Transverse colon (tissue), 4 donors: ENCODE measurements around the gene PTH1R. TPM values are rescaled to one million over a fixed set of nuclear protein-coding genes. Genes with fewer than 3 reads are reported as not detected.

Experiments
- DNase-seq: peaks from one replicate; pipeline ENCODE4 v3.0.0-alpha.2; 2019
- H3K27ac ChIP-seq, 4 donors: fragments of 200-600 bp; sonication (generic); 2 replicates each; pipeline ENCODE4 v1.5.1; 2016 to 2018; ENCODE audit warnings: inconsistent platforms in 4 of 4
- H3K27me3 ChIP-seq: fragments of 200-600 bp; sonication (generic); 2 replicates; pipeline ENCODE4 v1.5.1; 2017; ENCODE audit warnings: inconsistent platforms
- H3K36me3 ChIP-seq, 4 donors: fragments of 200-600 bp; sonication (generic); 2 replicates each; pipeline ENCODE4 v1.5.1; 2017 to 2019; ENCODE audit warnings: inconsistent platforms in 4 of 4
- H3K4me1 ChIP-seq, 4 donors: fragments of 200-600 bp; sonication (generic); 2 replicates each; pipeline ENCODE4 v1.5.1; 2017 to 2020; ENCODE audit warnings: inconsistent platforms in 4 of 4
- H3K4me3 ChIP-seq, 4 donors: fragments of 200-600 bp; sonication (generic); 1 replicate in 1 of 4; 2 replicates in 3 of 4; pipeline versions ENCODE4 v1.5.1 to v1.6.1; 2017 to 2019; ENCODE audit warnings: inconsistent platforms in 4 of 4
- H3K9me3 ChIP-seq, 2 donors: fragments of 200-600 bp; sonication (generic); 2 replicates each; pipeline ENCODE4 v1.5.1; 2017 to 2019; ENCODE audit warnings: inconsistent platforms in 2 of 2
- EP300 ChIP-seq: sonication (generic); formaldehyde crosslinking; IDR thresholded peaks from one replicate; pipeline ENCODE4 v1.6.1; 2017; ENCODE audit warnings: antibody characterized with exemption, low read depth
- POLR2A ChIP-seq: fragments of 450-650 bp; IDR thresholded peaks from one replicate; pipeline ENCODE4 v1.6.1; 2016; ENCODE audit warnings: antibody characterized with exemption, mild to moderate bottlenecking, moderate library complexity
- POLR2AphosphoS5 ChIP-seq, 3 donors: sonication (generic); formaldehyde crosslinking; IDR thresholded peaks; one replicate each; pipeline ENCODE4 v1.6.1; 2016; ENCODE audit warnings: antibody characterized with exemption in 3 of 3
- WGBS, 2 donors: methylation state at CpG; one replicate each; pipeline ENCODE4 v1.1.5; 2018; ENCODE audit warnings: low coverage in 1 of 2; 5-methylcytosine and 5-hydroxymethylcytosine counted together
- in situ Hi-C, 4 donors: fragments of 200-750 bp; cut with MboI; loops; one replicate each; pipeline versions ENCODE4 v1.15.0 to v1.15.1; 2017; ENCODE audit warnings: low sequenced_read_pairs in 3 of 4, low pct_ligation_motif_present in 1 of 4, low pct_unique_long_range_greater_than_20kb in 1 of 4
- intact Hi-C: fragments of 100-400 bp; cut with DNase I; formaldehyde crosslinking; loops from one replicate; pipeline ENCODE4 v1.15.1; 2023; ENCODE audit warnings: low total_unique reads
- total RNA-seq, 4 donors: library from RNA; depleted of rRNA; stranded (reverse); fragments of >200 nt; gene quantifications; one replicate each; pipeline ENCODE4 v1.1.0, GENCODE V29; 2016
- TF ChIP-seq, protein P1 (sequence below), 5 experiments: fragments of 200-600 bp in 3 of 5; fragments of 450-650 bp in 2 of 5; sonication (generic) in 3 of 5; IDR thresholded peaks; 1 replicate in 2 of 5; 2 replicates in 3 of 5; pipeline ENCODE4 v1.5.1; 2016 to 2017; ENCODE audit warnings: antibody characterized with exemption in 5 of 5, inconsistent platforms in 3 of 5, mild to moderate bottlenecking in 2 of 5, moderate library complexity in 1 of 5

PTH1R gene
- total RNA-seq, 4 donors from 2014 or later: 0.60 to 2.5 (median 1.4) TPM; not detected in 1

DNA sequence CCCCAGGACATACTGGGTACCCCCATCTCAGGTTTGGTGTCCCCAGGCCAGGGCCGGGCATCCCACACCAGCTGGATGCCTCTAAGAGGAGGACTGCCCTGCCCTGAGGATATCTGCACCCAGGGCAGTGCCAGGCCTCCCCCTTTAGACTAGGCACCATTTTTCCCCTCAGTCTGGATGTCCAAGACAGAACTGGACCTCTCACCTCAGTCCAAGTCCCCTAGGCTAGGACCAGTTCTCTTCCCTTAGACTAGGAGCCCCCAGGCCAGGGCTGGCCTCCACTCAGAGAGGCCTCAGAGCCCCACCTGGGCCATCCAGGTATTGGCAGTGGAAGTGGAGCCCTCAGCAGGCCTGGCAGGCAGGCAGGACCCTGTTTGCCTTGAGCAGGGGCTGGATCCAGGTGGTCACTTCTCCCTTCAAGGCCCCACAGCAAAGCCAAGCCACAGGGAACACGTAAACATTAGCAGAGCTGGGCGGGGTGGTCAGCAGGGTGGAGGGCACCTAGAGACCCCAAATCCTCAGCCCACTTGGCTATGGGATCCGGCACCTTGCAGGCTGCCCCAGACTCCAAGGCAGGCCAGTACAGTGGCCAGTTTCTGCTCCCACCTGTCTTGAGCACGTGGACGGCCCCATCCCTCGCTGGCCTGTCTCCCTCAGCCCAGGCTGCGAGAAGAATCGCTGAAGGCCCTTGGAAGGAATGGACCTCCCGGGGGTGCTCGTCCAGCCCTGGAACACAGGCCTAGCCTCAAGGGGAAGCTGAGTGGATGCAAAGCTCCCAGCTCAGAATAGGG, 28.3 kb downstream of the PTH1R start:
- no peaks in the 10 kb centered on the region for H3K27me3 ChIP-seq
- in situ Hi-C loops: loop anchor here in 1 of 4 donors (10.0 kb wide), 1 partner anchor 191 kb away; the partner anchor contains the start of gene PRSS50
- H3K36me3 ChIP-seq: no peaks in the 10 kb centered on the region
- TF ChIP-seq POLR2AphosphoS5 (IDR thresholded peaks at IDR 0.05): no peak
- TF ChIP-seq EP300: no peak
- TF ChIP-seq POLR2A: no peak
- TF ChIP-seq, protein P1, sequence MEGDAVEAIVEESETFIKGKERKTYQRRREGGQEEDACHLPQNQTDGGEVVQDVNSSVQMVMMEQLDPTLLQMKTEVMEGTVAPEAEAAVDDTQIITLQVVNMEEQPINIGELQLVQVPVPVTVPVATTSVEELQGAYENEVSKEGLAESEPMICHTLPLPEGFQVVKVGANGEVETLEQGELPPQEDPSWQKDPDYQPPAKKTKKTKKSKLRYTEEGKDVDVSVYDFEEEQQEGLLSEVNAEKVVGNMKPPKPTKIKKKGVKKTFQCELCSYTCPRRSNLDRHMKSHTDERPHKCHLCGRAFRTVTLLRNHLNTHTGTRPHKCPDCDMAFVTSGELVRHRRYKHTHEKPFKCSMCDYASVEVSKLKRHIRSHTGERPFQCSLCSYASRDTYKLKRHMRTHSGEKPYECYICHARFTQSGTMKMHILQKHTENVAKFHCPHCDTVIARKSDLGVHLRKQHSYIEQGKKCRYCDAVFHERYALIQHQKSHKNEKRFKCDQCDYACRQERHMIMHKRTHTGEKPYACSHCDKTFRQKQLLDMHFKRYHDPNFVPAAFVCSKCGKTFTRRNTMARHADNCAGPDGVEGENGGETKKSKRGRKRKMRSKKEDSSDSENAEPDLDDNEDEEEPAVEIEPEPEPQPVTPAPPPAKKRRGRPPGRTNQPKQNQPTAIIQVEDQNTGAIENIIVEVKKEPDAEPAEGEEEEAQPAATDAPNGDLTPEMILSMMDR (IDR thresholded peaks at IDR 0.05): no peak
- no peaks in the 10 kb centered on the region for H3K9me3 ChIP-seq
- no peak overlapping the region for H3K4me3 ChIP-seq
- H3K27ac ChIP-seq: no peak overlapping the region
- H3K4me1 ChIP-seq: peaks cover 4 to 10% (median 7%) of the 10 kb centered on the region in 4 donors
- intact Hi-C loops: loop anchor here (5.0 kb wide), 1 partner anchor 39 kb away; no protein-coding TSS in a partner anchor
- WGBS, 2 donors: 85% methylated on average over 6 of the region's 11 CpGs; no CpG with 5 or more reads in 1 of the 2 donors
- DNase-seq: no peak

DNA sequence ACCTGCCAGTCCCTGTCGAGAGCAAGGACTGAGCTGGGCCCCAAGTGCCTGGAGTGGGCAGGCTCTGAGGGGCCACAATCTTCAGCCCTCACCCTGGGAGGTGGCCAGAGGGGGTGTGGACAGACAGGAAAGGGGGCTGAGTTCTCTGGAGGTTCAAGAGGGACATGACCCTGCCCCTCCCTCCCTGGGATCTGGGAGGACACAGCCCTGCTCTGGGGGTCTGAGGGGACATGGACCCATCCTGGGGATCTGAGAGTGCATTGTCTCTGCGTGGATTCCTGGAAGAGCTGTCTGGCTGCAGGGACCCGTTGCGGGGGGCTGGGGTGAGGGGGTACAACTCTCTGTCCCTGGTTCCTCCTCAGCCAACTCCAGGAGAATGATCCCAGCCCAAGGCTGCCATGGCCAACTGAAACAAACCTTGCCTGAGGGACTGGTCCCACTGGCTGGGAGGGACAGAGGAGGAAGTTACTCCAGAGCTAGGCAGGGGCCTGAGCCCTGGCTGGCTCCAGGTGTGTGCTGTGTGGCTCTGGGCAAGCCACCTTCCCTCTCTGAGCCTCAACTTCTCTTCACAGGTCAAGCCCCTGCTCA, 29.0 kb downstream of the PTH1R start:
- Histone ChIP-seq H3K27ac (no peak overlapping the region), H3K36me3 (no peaks in the 10 kb centered on the region), H3K4me3 (no peak overlapping the region), H3K27me3 (no peaks in the 10 kb centered on the region), H3K4me1 (peaks cover 4 to 10% (median 7%) of the 10 kb centered on the region in 4 donors), H3K9me3 (no peaks in the 10 kb centered on the region)
- intact Hi-C loops: loop anchor here (5.0 kb wide), 1 partner anchor 39 kb away; no protein-coding TSS in a partner anchor
- in situ Hi-C loops: loop anchor here in 1 of 4 donors (10.0 kb wide), 1 partner anchor 192 kb away; the partner anchor contains the start of gene PRSS50
- DNase-seq: no peak
- TF ChIP-seq POLR2A: no peak
- TF ChIP-seq, protein P1 (IDR thresholded peaks at IDR 0.05): no peak
- TF ChIP-seq EP300: no peak
- TF ChIP-seq POLR2AphosphoS5 (IDR thresholded peaks at IDR 0.05): no peak
- 77% methylated on average over 4 of the region's 4 CpGs; no CpG with 5 or more reads in 1 of the 2 donors for WGBS, 2 donors

DNA sequence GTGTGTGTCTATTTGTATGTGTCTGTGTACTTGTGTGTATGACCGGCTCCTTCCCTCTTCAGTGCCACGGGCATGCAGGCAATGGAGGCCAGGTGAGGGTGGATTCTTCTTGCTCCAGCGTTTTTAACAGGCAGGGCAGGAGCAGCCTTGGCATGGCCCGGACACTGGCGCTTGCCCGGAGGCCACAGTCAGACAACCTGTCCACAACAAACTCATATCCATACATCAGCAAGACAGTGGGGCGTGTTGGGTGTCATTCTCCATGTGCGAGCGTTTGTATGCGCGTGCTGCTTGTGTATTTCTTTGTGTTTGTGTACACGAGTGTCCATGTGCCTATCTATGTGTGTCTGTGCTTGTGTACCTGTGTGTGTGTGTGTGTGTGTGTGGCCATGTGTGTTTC, 29.8 kb downstream of the PTH1R start:
- WGBS, 2 donors: 78 to 82% methylated on average over 7 to 12 of the region's 12 CpGs
- in situ Hi-C loops: loop anchor here in 1 of 4 donors (10.0 kb wide), 1 partner anchor 192 kb away; the partner anchor contains the start of gene PRSS50
- no peak for DNase-seq

More for the DNA sequence above, 29.8 kb downstream of the PTH1R start:
- Histone ChIP-seq H3K4me3 (no peak overlapping the region), H3K36me3 (no peaks in the 10 kb centered on the region), H3K9me3 (no peaks in the 10 kb centered on the region), H3K27me3 (no peaks in the 10 kb centered on the region), H3K4me1 (peaks cover 4 to 10% (median 7%) of the 10 kb centered on the region in 4 donors), H3K27ac (no peak overlapping the region)
- intact Hi-C loops: loop anchor here (5.0 kb wide), 1 partner anchor 40 kb away; no protein-coding TSS in a partner anchor
- no peak for TF ChIP-seq POLR2AphosphoS5 (IDR thresholded peaks at IDR 0.05)
- no peak for TF ChIP-seq POLR2A
- TF ChIP-seq, protein P1 (IDR thresholded peaks at IDR 0.05): no peak
- TF ChIP-seq EP300: no peak
